Rectal smooth muscle tissue (tissue), 1 donor: Measurements from ENCODE around the gene PHF14.
"Not testable (repeated sequence)": the region's sequence is repeated elsewhere in the genome, so short reads cannot be mapped to it uniquely, and the experiment has no call there.

Experiments
- H3K27ac ChIP-seq: one replicate; pipeline ENCODE4 v1.7.0; 2013; ENCODE audit warnings: low read depth, low read length, inconsistent platforms
- H3K27me3 ChIP-seq: one replicate; pipeline ENCODE4 v1.7.0; 2013; ENCODE audit warnings: low read length; ENCODE audit not compliant: control insufficient read depth, insufficient read depth
- H3K36me3 ChIP-seq: one replicate; pipeline ENCODE4 v1.7.0; 2013; ENCODE audit warnings: low read length; ENCODE audit not compliant: control insufficient read depth, insufficient read depth
- H3K4me1 ChIP-seq: one replicate; pipeline ENCODE4 v1.7.0; 2013; ENCODE audit warnings: low read length; ENCODE audit not compliant: control insufficient read depth, insufficient read depth
- H3K4me3 ChIP-seq: one replicate; pipeline ENCODE4 v1.7.0; 2013; ENCODE audit warnings: low read length
- H3K9ac ChIP-seq: one replicate; pipeline ENCODE4 v1.7.0; 2013; ENCODE audit warnings: low read length

Gene PHF14

DNA sequence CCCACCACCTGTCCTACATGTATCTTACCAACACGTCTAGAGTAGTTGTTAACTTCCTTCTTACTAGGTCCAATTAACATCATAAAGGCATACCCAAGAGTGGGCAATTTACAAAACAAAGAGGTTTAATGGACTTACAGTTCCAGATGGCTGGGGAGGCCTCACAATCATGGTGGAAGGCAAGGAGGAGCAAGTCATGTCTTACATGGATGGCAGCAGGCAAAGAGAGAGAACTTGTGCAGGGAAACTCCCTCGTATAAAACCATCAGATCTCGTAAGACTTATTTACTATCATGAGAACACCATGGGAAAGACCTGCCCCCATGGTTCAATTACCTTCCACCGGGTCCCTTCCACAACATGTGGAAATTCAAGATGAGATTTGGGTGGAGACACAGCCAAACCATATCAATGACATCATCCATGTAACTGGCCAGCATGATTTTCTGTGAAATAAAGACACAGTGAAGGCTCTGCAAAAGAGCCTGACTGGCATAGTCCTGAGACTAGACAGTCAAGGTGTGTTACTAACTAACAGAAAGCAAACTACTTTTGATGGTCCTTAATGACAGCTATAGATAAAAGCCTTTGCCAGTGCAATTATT, 22.6 kb upstream of the PHF14 start:
- H3K4me3 ChIP-seq, H3K4me1 ChIP-seq, H3K27ac ChIP-seq, H3K27me3 ChIP-seq, H3K9ac ChIP-seq, H3K36me3 ChIP-seq: not testable (repeated sequence)

DNA sequence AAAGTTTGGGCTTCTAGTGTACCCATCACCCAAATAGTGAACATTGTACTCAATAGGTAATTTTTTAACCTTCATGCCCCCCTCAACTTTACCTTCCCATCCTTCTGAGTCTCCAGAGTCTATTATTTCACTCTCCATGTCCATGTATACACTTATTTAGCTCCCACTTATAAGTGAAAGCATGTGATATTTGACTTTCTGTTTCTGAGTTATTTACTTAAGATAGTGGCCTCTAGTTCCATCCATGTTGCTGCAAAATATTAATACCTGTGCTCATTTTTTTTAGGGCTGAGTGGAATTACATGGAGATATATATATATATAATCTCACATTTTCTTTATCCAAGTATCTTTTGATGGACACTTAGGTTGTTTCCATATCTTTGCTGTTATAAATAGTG, 21.1 kb upstream of the PHF14 start:
- H3K27me3 ChIP-seq: no peaks in the 10 kb centered on the region
- H3K9ac ChIP-seq: no peak overlapping the region
- H3K36me3 ChIP-seq: no peaks in the 10 kb centered on the region
- H3K4me1 ChIP-seq: no peaks in the 10 kb centered on the region
- H3K27ac ChIP-seq: no peak overlapping the region
- no peak overlapping the region for H3K4me3 ChIP-seq

GRCh38 chr7:10953078-10953750, 20.5 kb upstream of the PHF14 start:
- not testable (repeated sequence) for H3K27me3 ChIP-seq, H3K27ac ChIP-seq, H3K4me3 ChIP-seq, H3K9ac ChIP-seq, H3K4me1 ChIP-seq, H3K36me3 ChIP-seq

DNA sequence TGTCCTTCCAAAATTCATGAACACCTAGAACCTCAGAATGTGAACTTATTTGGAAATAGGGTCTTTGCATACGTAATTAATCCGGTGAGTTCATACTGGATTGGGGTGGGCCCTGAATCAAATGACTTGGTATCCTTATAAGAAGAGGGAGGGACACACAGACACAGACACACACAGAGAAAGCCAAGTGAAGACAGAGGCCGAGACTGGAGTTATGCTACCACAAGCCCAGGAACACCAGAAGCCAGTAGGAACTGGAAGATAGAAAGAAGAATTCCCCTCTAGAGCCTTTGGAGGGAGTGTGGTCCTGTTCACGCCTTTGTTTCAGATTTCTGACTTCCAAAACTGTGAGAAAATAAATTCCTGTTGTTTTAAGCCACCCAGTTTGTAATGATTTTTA, 17.1 kb upstream of the PHF14 start:
- Histone ChIP-seq H3K36me3 (no peaks in the 10 kb centered on the region), H3K27me3 (no peaks in the 10 kb centered on the region), H3K4me3 (no peak overlapping the region), H3K4me1 (no peaks in the 10 kb centered on the region), H3K9ac (no peak overlapping the region), H3K27ac (no peak overlapping the region)

GRCh38 chr7:10960242-10960641, 13.4 kb upstream of the PHF14 start:
- not testable (repeated sequence) for H3K27me3 ChIP-seq, H3K4me3 ChIP-seq, H3K9ac ChIP-seq, H3K27ac ChIP-seq, H3K36me3 ChIP-seq, H3K4me1 ChIP-seq

DNA sequence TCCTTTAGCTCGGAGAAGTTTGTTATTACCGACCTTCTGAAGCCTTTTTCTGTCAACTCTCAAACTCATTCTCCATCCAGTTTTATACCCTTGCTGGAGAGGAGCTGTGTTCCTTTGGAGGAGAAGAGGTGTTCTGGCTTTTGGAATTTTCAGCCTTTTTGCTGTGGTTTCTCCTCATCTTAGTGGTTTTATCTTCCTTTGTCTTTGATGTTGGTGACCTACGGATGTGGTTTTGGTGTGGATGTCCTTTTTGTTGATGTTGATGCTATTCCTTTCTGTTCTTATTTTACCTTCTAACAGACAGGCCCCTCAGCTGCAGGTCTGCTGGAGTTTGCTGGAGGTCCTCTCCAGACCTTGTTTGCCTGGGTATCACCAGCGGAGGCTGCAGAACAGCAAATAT, 8.7 kb upstream of the PHF14 start:
- H3K36me3 ChIP-seq, H3K27ac ChIP-seq, H3K4me3 ChIP-seq, H3K9ac ChIP-seq, H3K27me3 ChIP-seq, H3K4me1 ChIP-seq: not testable (repeated sequence)

GRCh38 chr7:10972174-10972573, 1.5 kb upstream of the PHF14 start:
- Histone ChIP-seq H3K27ac (no peak overlapping the region), H3K27me3 (no peaks in the 10 kb centered on the region), H3K4me1 (peaks cover 6% of the 10 kb centered on the region), H3K4me3 (no peak overlapping the region), H3K36me3 (no peaks in the 10 kb centered on the region), H3K9ac (no peak overlapping the region)

- Histone ChIP-seq H3K27ac (no peak overlapping the region), H3K36me3 (no peaks in the 10 kb centered on the region), H3K4me1 (peaks cover 6% of the 10 kb centered on the region), H3K27me3 (no peaks in the 10 kb centered on the region), H3K9ac (peak overlapping the region; percentile 75), H3K4me3 (peak overlapping the region; percentile 92)
Measured at GRCh38 chr7:10973942-10974911, 555 bp downstream of the PHF14 start.

GRCh38 chr7:10977113-10977512, 3.4 kb downstream of the PHF14 start:
- H3K4me1 ChIP-seq: peaks cover 6% of the 10 kb centered on the region
- H3K27ac ChIP-seq: no peak overlapping the region
- H3K36me3 ChIP-seq: no peaks in the 10 kb centered on the region
- H3K9ac ChIP-seq: no peak overlapping the region
- H3K4me3 ChIP-seq: no peak overlapping the region
- no peaks in the 10 kb centered on the region for H3K27me3 ChIP-seq

DNA sequence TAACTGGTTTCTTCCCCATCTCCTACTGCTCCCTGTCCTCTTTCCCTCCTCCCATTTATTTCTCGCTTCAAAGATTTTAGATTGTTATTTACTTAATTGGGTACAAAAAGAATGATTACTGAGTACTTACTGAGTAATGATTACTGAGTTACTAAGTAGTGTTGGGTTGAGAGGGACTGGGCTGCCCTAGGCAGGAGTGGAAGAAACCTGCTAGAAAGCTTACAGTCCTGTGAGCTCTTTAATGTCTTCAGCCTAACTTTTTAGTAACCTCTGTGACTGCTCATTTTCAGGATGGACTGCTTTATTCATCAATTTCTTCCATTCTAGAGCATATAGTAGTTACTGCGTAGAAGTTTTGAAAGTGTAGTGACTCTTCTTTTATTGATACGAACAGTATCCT, 7.6 kb downstream of the PHF14 start:
- H3K9ac ChIP-seq: no peak overlapping the region

DNA sequence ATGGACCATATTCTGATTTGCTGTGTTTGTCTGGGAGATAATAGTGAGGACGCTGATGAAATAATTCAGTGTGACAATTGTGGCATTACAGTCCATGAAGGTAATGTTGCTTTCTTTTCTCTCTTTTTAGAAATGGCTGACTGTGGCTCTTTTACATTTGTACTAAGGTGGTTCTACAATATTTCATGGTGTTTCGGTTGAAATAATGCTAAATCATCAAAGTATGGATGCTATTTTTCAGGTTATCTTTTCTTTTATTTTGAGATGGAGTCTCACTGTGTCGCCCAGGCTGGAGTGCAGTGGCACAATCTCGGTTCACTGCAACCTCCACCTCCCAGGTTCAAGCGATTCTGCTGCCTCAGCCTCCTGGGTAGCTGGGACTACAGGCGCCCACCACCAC, 17.1 kb downstream of the PHF14 start:
- H3K4me3 ChIP-seq, H3K4me1 ChIP-seq, H3K27ac ChIP-seq, H3K36me3 ChIP-seq, H3K9ac ChIP-seq, H3K27me3 ChIP-seq: not testable (repeated sequence)

More for the DNA sequence above, 7.6 kb downstream of the PHF14 start:
- Histone ChIP-seq H3K36me3 (no peaks in the 10 kb centered on the region), H3K4me1 (no peaks in the 10 kb centered on the region), H3K27me3 (no peaks in the 10 kb centered on the region), H3K4me3 (no peak overlapping the region), H3K27ac (no peak overlapping the region)

GRCh38 chr7:10995482-10996166, 22.0 kb downstream of the PHF14 start:
- H3K4me3 ChIP-seq, H3K4me1 ChIP-seq, H3K36me3 ChIP-seq, H3K9ac ChIP-seq, H3K27ac ChIP-seq, H3K27me3 ChIP-seq: not testable (repeated sequence)
